Peyer's patch (tissue), 4 donors: ENCODE results near the gene SWAP70. TPM values are rescaled to one million over a fixed set of nuclear protein-coding genes. Genes with fewer than 3 reads are reported as not detected.

ENCODE experiments used
- DNase-seq, 3 donors: peaks; one replicate each; pipeline ENCODE4 v3.0.0-alpha.2; 2017 to 2019
- H3K27ac ChIP-seq, 4 donors: fragments of 200-600 bp; sonication (generic); one replicate each; pipeline ENCODE4 v1.5.1; 2016 to 2019
- H3K27me3 ChIP-seq, 2 donors: fragments of 200-600 bp; sonication (generic); one replicate each; pipeline ENCODE4 v1.5.1; 2019
- H3K36me3 ChIP-seq, 3 donors: fragments of 200-600 bp; sonication (generic); one replicate each; pipeline ENCODE4 v1.5.1; 2016 to 2019
- H3K4me1 ChIP-seq, 4 donors: fragments of 200-600 bp; sonication (generic); one replicate each; pipeline ENCODE4 v1.5.1; 2016 to 2019
- H3K4me3 ChIP-seq, 4 donors: fragments of 200-600 bp; sonication (generic); 1 replicate in 3 of 4; 2 replicates in 1 of 4; pipeline ENCODE4 v1.5.1; 2016 to 2019; ENCODE audit warnings: mild to moderate bottlenecking in 1 of 4
- H3K9me3 ChIP-seq, 4 donors: fragments of 200-600 bp; sonication (generic); one replicate each; pipeline ENCODE4 v1.5.1; 2016 to 2019; ENCODE audit warnings: mild to moderate bottlenecking in 1 of 4
- POLR2A ChIP-seq, 2 donors: fragments of 450-650 bp; IDR thresholded peaks; one replicate each; pipeline ENCODE4 v1.5.1; 2017; ENCODE audit warnings: antibody characterized with exemption in 2 of 2, mild to moderate bottlenecking in 2 of 2, moderate library complexity in 2 of 2
- total RNA-seq, 4 donors: library from RNA; depleted of rRNA; stranded (reverse); fragments of >200 nt; gene quantifications; one replicate each; pipeline ENCODE4 v1.1.0, GENCODE V29; 2016
- TF ChIP-seq, protein P1 (sequence below), 6 experiments: fragments of 450-650 bp in 4 of 6; fragments of 200-600 bp in 2 of 6; sonication (generic) in 1 of 6; IDR thresholded peaks; one replicate each; pipeline ENCODE4 v1.5.1; 2017 to 2019; ENCODE audit warnings: antibody characterized with exemption in 6 of 6, mild to moderate bottlenecking in 3 of 6, moderate library complexity in 1 of 6

The SWAP70 gene
- total RNA-seq, 4 donors from 2014 or later, result 16.8 to 62.7 (median 26.1) TPM

GRCh38 chr11:9763301-9763700, 99.4 kb downstream of the SWAP70 start:
- TF ChIP-seq, protein P1, sequence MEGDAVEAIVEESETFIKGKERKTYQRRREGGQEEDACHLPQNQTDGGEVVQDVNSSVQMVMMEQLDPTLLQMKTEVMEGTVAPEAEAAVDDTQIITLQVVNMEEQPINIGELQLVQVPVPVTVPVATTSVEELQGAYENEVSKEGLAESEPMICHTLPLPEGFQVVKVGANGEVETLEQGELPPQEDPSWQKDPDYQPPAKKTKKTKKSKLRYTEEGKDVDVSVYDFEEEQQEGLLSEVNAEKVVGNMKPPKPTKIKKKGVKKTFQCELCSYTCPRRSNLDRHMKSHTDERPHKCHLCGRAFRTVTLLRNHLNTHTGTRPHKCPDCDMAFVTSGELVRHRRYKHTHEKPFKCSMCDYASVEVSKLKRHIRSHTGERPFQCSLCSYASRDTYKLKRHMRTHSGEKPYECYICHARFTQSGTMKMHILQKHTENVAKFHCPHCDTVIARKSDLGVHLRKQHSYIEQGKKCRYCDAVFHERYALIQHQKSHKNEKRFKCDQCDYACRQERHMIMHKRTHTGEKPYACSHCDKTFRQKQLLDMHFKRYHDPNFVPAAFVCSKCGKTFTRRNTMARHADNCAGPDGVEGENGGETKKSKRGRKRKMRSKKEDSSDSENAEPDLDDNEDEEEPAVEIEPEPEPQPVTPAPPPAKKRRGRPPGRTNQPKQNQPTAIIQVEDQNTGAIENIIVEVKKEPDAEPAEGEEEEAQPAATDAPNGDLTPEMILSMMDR (IDR thresholded peaks at IDR 0.05), result no peak
- no peak for TF ChIP-seq POLR2A (IDR thresholded peaks at IDR 0.05)
- Histone ChIP-seq H3K27me3 (no peaks in the 10 kb centered on the region), H3K4me3 (no peak overlapping the region), H3K9me3 (no peaks in the 10 kb centered on the region), H3K36me3 (no peaks in the 10 kb centered on the region), H3K4me1 (peaks cover 0 to 26% (median 7%) of the 10 kb centered on the region in 4 donors), H3K27ac (no peak overlapping the region)
- no peak for DNase-seq

- H3K27me3 ChIP-seq, result no peaks in the 10 kb centered on the region
- TF ChIP-seq, protein P1 (IDR thresholded peaks at IDR 0.05), result no peak
- TF ChIP-seq POLR2A (IDR thresholded peaks at IDR 0.05), result no peak
- peak overlapping the region in 3 of 4 donors; percentile 34 to 68 (median 50) for H3K27ac ChIP-seq
- no peaks in the 10 kb centered on the region for H3K36me3 ChIP-seq
- no peaks in the 10 kb centered on the region for H3K9me3 ChIP-seq
- no peak overlapping the region for H3K4me3 ChIP-seq
- no peak for DNase-seq
- H3K4me1 ChIP-seq, result peaks cover 0 to 6% (median 0%) of the 10 kb centered on the region in 4 donors
Measured at GRCh38 chr11:9765320-9766101, 101.6 kb downstream of the SWAP70 start.

- Histone ChIP-seq H3K27me3 (no peaks in the 10 kb centered on the region), H3K36me3 (no peaks in the 10 kb centered on the region), H3K4me1 (peaks cover 0 to 4% (median 0%) of the 10 kb centered on the region in 4 donors), H3K9me3 (no peaks in the 10 kb centered on the region), H3K4me3 (no peak overlapping the region), H3K27ac (no peak overlapping the region)
- DNase-seq, result no peak
- no peak for TF ChIP-seq POLR2A (IDR thresholded peaks at IDR 0.05)
- TF ChIP-seq, protein P1 (IDR thresholded peaks at IDR 0.05), result no peak
Measured at GRCh38 chr11:9769621-9770020, 105.7 kb downstream of the SWAP70 start.

GRCh38 chr11:9771071-9771511, 107.2 kb downstream of the SWAP70 start:
- H3K27ac ChIP-seq, result no peak overlapping the region
- no peaks in the 10 kb centered on the region for H3K36me3 ChIP-seq
- no peaks in the 10 kb centered on the region for H3K4me1 ChIP-seq
- H3K27me3 ChIP-seq, result no peaks in the 10 kb centered on the region
- no peak overlapping the region for H3K4me3 ChIP-seq
- H3K9me3 ChIP-seq, result no peaks in the 10 kb centered on the region
- no peak for DNase-seq
- TF ChIP-seq, protein P1 (IDR thresholded peaks at IDR 0.05), result no peak
- TF ChIP-seq POLR2A (IDR thresholded peaks at IDR 0.05), result no peak

DNA sequence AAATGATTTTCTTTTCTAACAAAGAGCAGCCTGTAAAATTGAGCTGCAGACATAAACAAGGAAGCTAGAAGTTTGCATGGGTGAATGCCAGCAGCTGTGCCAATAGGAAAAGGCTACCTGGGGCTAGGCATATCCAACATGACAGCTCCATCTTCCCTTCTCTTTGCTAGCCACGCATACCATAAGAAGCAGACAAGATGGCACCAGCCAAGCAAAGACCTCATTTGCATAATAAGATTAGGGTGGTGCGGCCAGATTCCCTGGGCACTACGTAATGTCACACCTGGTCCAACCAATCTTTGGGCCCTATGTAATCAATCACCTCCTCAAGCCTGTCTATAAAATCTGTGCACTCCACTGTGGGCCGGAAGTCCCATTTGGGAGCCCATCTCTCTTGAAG, 108.3 kb downstream of the SWAP70 start:
- Histone ChIP-seq H3K4me3 (no peak overlapping the region), H3K9me3 (no peaks in the 10 kb centered on the region), H3K27ac (no peak overlapping the region), H3K36me3 (no peaks in the 10 kb centered on the region), H3K27me3 (no peaks in the 10 kb centered on the region), H3K4me1 (no peaks in the 10 kb centered on the region)
- TF ChIP-seq POLR2A (IDR thresholded peaks at IDR 0.05), result no peak
- TF ChIP-seq, protein P1 (IDR thresholded peaks at IDR 0.05), result no peak
- DNase-seq, result no peak
